Osteocyte (in vitro differentiated cells): ENCODE measurements around the gene LRRC8D. TPM values are rescaled to one million over a fixed set of nuclear protein-coding genes. Genes with fewer than 3 reads are reported as not detected.
A peak's percentile ranks its signal among the peaks of the same experiment; 100 is the strongest.

ENCODE experiments used
- DNase-seq: peaks from one replicate; pipeline ENCODE4 v3.0.0; 2021; ENCODE audit warnings: mixed read lengths; ENCODE audit not compliant: unreplicated experiment; ENCODE audit errors: extremely low spot score
- H3K27ac Mint-ChIP-seq: one replicate; pipeline ENCODE4 v1.8.0; 2021; ENCODE audit warnings: mild to moderate bottlenecking, mixed read lengths; ENCODE audit not compliant: unreplicated experiment
- H3K27me3 Mint-ChIP-seq: one replicate; pipeline ENCODE4 v1.8.0; 2021; ENCODE audit warnings: mixed read lengths; ENCODE audit not compliant: unreplicated experiment
- H3K36me3 Mint-ChIP-seq: one replicate; pipeline ENCODE4 v1.8.0; 2021; ENCODE audit warnings: mixed read lengths; ENCODE audit not compliant: unreplicated experiment
- H3K4me1 Mint-ChIP-seq: one replicate; pipeline ENCODE4 v1.8.0; 2021; ENCODE audit warnings: mixed read lengths; ENCODE audit not compliant: unreplicated experiment
- H3K4me3 Mint-ChIP-seq: one replicate; pipeline ENCODE4 v1.8.0; 2021; ENCODE audit warnings: mild to moderate bottlenecking, moderate library complexity, mixed read lengths; ENCODE audit not compliant: unreplicated experiment
- H3K9me3 Mint-ChIP-seq: one replicate; pipeline ENCODE4 v1.8.0; 2021; ENCODE audit warnings: mixed read lengths; ENCODE audit not compliant: unreplicated experiment
- CTCF ChIP-seq: fragments of 200-600 bp; sonication (generic); IDR thresholded peaks from 2 replicates; pipeline ENCODE4 v1.5.0; 2021; ENCODE audit warnings: antibody characterized with exemption, mild to moderate bottlenecking, moderate library complexity
- total RNA-seq: library from RNA; stranded (reverse); gene quantifications from 2 replicates; pipeline ENCODE4 v1.2.1, GENCODE V29; 2021

LRRC8D gene
- total RNA-seq, 1 donor from 2014 or later = 20.4 TPM

DNA sequence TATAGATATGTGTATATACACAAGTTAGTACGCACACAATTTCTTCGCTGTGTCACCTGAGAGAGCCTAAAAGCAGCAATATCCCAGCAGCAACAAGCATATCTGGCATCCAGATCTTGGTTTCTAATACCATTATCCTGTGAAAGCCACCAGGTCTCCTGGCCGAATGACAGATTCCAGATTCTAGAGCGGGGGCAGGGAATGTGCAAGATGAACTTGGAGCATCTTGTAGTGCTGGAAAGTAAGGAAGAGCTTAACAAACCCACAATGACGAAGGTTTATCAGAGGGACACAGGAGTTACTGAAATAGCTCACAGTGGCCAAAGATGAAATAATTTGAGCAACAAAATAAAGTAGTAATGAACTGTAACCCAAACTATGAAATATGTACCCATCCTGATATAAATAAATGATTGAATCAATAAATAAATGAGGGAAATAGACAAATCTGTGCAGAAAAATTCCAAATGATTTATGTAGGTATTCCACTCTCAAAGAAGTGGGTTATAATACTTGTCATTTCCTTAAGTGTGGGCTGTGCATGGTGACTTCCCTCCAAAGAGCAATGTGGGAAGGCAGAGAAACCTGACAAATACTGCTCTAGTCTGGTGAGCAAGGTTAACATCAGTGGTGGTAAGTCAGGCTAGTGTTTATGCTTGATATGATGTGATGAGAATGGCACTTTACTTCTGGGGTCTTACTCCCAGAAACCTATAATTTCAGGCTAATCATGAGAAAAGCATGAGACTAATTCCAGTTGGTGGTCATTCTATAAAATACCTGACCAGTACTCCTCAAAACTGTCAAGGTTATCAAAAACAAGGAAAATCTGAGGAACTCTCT lies 67.9 kb downstream of the LRRC8D start:
- H3K9me3 Mint-ChIP-seq = no peaks in the 10 kb centered on the region
- no peak overlapping the region for H3K27ac Mint-ChIP-seq
- no peak overlapping the region for H3K4me3 Mint-ChIP-seq
- no peaks in the 10 kb centered on the region for H3K36me3 Mint-ChIP-seq
- no peaks in the 10 kb centered on the region for H3K27me3 Mint-ChIP-seq
- TF ChIP-seq CTCF = no peak
- peaks cover 43% of the 10 kb centered on the region for H3K4me1 Mint-ChIP-seq
- no peak for DNase-seq

DNA sequence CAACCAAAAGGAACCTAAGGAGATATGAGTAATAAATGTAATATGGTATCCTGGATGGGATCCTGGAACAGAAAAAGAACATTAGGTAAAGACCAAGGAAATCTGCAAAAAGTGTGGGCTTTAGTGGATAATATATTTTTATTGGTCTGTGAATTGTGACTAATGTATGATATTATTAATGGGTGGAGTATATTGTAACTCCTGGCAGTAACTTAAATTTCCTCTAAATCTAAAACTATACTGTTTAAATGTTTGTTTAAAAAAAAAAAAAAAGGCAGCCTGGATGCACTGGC lies 68.4 kb downstream of the LRRC8D start:
- no peak overlapping the region for H3K4me3 Mint-ChIP-seq
- H3K27me3 Mint-ChIP-seq = no peaks in the 10 kb centered on the region
- no peak for TF ChIP-seq CTCF
- DNase-seq = no peak
- H3K36me3 Mint-ChIP-seq = no peaks in the 10 kb centered on the region
- H3K27ac Mint-ChIP-seq = no peak overlapping the region
- no peaks in the 10 kb centered on the region for H3K9me3 Mint-ChIP-seq
- H3K4me1 Mint-ChIP-seq = peaks cover 43% of the 10 kb centered on the region

DNA sequence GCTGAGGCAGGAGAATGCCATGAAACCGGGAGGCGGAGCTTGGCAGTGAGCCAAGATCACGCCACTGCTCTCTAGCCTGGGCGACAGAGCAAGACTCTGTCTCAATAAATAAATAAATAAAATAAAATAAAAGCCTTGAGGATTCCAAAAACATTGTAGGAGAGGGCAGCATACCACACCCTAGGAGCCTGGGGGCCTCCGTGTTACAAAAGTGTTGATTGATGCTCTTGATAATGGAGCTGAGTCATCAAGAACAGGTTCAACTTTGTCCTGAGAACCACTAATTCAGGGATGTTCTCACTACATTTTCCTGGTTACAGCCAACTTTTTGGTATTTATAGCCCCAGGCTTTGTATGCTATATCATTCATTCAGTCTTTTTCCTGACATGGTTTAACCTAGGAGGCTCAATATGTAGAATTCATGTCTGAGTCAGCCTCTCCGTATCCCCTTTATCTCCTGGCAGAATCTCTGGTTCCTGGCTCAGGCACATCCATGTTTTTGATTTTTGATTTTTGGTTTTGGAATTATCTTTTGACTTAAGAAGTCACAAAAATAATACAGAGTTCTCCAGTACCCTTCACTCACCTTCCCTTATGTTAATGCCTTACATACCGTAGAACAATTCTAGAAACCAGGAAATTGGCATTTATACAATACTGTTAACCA lies 69.4 kb downstream of the LRRC8D start:
- no peak for DNase-seq
- Mint-ChIP-seq H3K27me3 (no peaks in the 10 kb centered on the region), H3K36me3 (no peaks in the 10 kb centered on the region), H3K4me1 (peaks cover 39% of the 10 kb centered on the region), H3K9me3 (no peaks in the 10 kb centered on the region), H3K4me3 (no peak overlapping the region), H3K27ac (peak overlapping the region; percentile 79)
- no peak for TF ChIP-seq CTCF

GRCh38 chr1:89892816-89893215 lies 72.0 kb downstream of the LRRC8D start:
- no peaks in the 10 kb centered on the region for H3K36me3 Mint-ChIP-seq
- TF ChIP-seq CTCF = no peak
- no peak overlapping the region for H3K4me3 Mint-ChIP-seq
- DNase-seq = no peak
- H3K9me3 Mint-ChIP-seq = no peaks in the 10 kb centered on the region
- peak overlapping the region; percentile 18 for H3K27ac Mint-ChIP-seq
- no peaks in the 10 kb centered on the region for H3K27me3 Mint-ChIP-seq
- peaks cover 27% of the 10 kb centered on the region for H3K4me1 Mint-ChIP-seq
